B cell (primary cell): ENCODE data around the gene SIAH3. TPM values are rescaled to one million over a fixed set of nuclear protein-coding genes. Genes with fewer than 3 reads are reported as not detected.

Experiments
- ATAC-seq: fragments of 200-7000 bp; cut with Tn5 transposase; one replicate; pipeline ENCODE4 v1.10.0; 2021; ENCODE audit warnings: low read depth, mild to moderate bottlenecking, moderate number of reproducible peaks, moderate library complexity
- CTCF ChIA-PET: fragments of 350-600 bp; sonication (Branson Sonifier 250); formaldehyde crosslinking; loops from one replicate; lab custom pipeline; 2021; ENCODE audit warnings: antibody characterized with exemption, inconsistent platforms; lab: Charles Lee
- POLR2A ChIA-PET: fragments of 350-600 bp; sonication (Branson Sonifier 250); formaldehyde crosslinking; loops from one replicate; lab custom pipeline; 2021; ENCODE audit warnings: antibody characterized with exemption; lab: Charles Lee
- DNase-seq: peaks from one replicate; pipeline ENCODE4 v3.0.0; 2013
- H2AFZ ChIP-seq: 2 replicates; pipeline ENCODE4 v1.6.1; 2012; ENCODE audit warnings: mild to moderate bottlenecking, low read depth, low read length; ENCODE audit not compliant: insufficient read depth, poor library complexity, severe bottlenecking
- H3K27ac ChIP-seq, 2 donors: 1 replicate in 1 of 2; 2 replicates in 1 of 2; pipeline ENCODE4 v1.5.1; 2012 to 2013; ENCODE audit warnings: low read length in 2 of 2, mild to moderate bottlenecking in 2 of 2, moderate library complexity in 1 of 2
- H3K27me3 ChIP-seq, 4 experiments: fragments of 200-600 bp in 1 of 4; sonication (generic) in 1 of 4; replicated peaks in 1 of 4; 1 replicate in 2 of 4; 2 replicates in 2 of 4; pipeline versions ENCODE4 v1.6.1 to v1.7.0; 2013 to 2016; ENCODE audit warnings: low read length in 3 of 4, mild to moderate bottlenecking in 2 of 4, mixed read lengths in 1 of 4, moderate library complexity in 1 of 4; ENCODE audit not compliant: insufficient read depth in 4 of 4, control insufficient read depth in 3 of 4; ENCODE audit errors: control extremely low read depth in 1 of 4
- H3K36me3 ChIP-seq, 2 experiments: replicated peaks in 1 of 2; 1 replicate in 1 of 2; 2 replicates in 1 of 2; pipeline versions ENCODE4 v1.6.1 to v1.7.1; 2013; ENCODE audit warnings: low read length in 1 of 2; ENCODE audit not compliant: insufficient read depth in 2 of 2, control insufficient read depth in 1 of 2; ENCODE audit errors: control extremely low read depth in 1 of 2, extremely low read depth in 1 of 2
- H3K4me1 ChIP-seq, 2 donors: fragments of 200-600 bp in 1 of 2; sonication (generic) in 1 of 2; 1 replicate in 1 of 2; 2 replicates in 1 of 2; pipeline versions ENCODE4 v1.5.1 to v1.6.1; 2013 to 2017; ENCODE audit warnings: low read length in 2 of 2; ENCODE audit not compliant: control insufficient read depth in 2 of 2, insufficient read depth in 2 of 2
- H3K4me2 ChIP-seq: replicated peaks from 2 replicates; pipeline ENCODE3; 2012; ENCODE audit warnings: mild to moderate bottlenecking, low read depth, low read length; ENCODE audit not compliant: poor library complexity, severe bottlenecking
- H3K4me3 ChIP-seq, 5 experiments: fragments of 200-600 bp in 1 of 5; sonication (generic) in 1 of 5; 1 replicate in 3 of 5; 2 replicates in 2 of 5; pipeline versions ENCODE4 v1.5.1 to v1.7.0; 2011 to 2016; ENCODE audit warnings: low read length in 4 of 5, mild to moderate bottlenecking in 4 of 5, low read depth in 2 of 5, control low read depth in 1 of 5, moderate library complexity in 1 of 5; ENCODE audit not compliant: insufficient read depth in 1 of 5; ENCODE audit errors: control extremely low read depth in 1 of 5, extremely low read depth in 1 of 5
- H3K79me2 ChIP-seq: fragments of 200-600 bp; sonication (generic); one replicate; pipeline ENCODE4 v1.6.0; 2016; ENCODE audit warnings: low read length; ENCODE audit not compliant: control insufficient read depth, insufficient read depth
- H3K9ac ChIP-seq: fragments of 200-600 bp; sonication (generic); 2 replicates; pipeline ENCODE4 v1.6.1; 2017; ENCODE audit warnings: mild to moderate bottlenecking, low read length, moderate library complexity
- H3K9me3 ChIP-seq, 3 donors: one replicate each; pipeline versions ENCODE4 v1.6.1 to v1.7.1; 2013; ENCODE audit warnings: low read length in 2 of 3; ENCODE audit not compliant: control insufficient read depth in 2 of 3, insufficient read depth in 1 of 3; ENCODE audit errors: control extremely low read depth in 1 of 3
- H4K20me1 ChIP-seq: 2 replicates; pipeline ENCODE4 v1.6.0; 2012; ENCODE audit warnings: mild to moderate bottlenecking, low read length; ENCODE audit not compliant: insufficient read depth, control insufficient read depth, poor library complexity, severe bottlenecking
- H3K27ac Mint-ChIP-seq: one replicate; pipeline ENCODE4 v1.8.0; 2021; ENCODE audit warnings: mixed read lengths
- H3K27me3 Mint-ChIP-seq: one replicate; pipeline ENCODE4 v1.8.0; 2021; ENCODE audit warnings: mixed read lengths
- H3K4me1 Mint-ChIP-seq: one replicate; pipeline ENCODE4 v1.8.0; 2021; ENCODE audit warnings: mixed read lengths
- H3K4me3 Mint-ChIP-seq: one replicate; pipeline ENCODE4 v1.8.0; 2021; ENCODE audit warnings: mixed read lengths
- H3K9me3 Mint-ChIP-seq: one replicate; pipeline ENCODE4 v1.8.0; 2022; ENCODE audit warnings: mixed read lengths; ENCODE audit not compliant: insufficient read depth
- CTCF ChIP-seq: fragments of 200-600 bp; IDR thresholded peaks from one replicate; pipeline ENCODE4 v1.8.0; 2022; ENCODE audit warnings: antibody characterized with exemption, mild to moderate bottlenecking
- EZH2 ChIP-seq: IDR thresholded peaks from 2 replicates; pipeline ENCODE4 v1.6.1; 2012; ENCODE audit warnings: borderline replicate concordance, low read depth, mild to moderate bottlenecking, moderate library complexity, low read length; ENCODE audit not compliant: insufficient read depth, poor library complexity, severe bottlenecking
- WGBS: methylation state at CpG from one replicate; pipeline ENCODE4 v1.1.5; 2013; ENCODE audit warnings: missing lambda C conversion rate; ENCODE audit not compliant: insufficient coverage; 5-methylcytosine and 5-hydroxymethylcytosine counted together
- intact Hi-C: fragments of 100-400 bp; cut with micrococcal nuclease; formaldehyde crosslinking; loops from one replicate; pipeline ENCODE4 v1.10.0; 2022
- polyA plus RNA-seq: library from polyadenylated mRNA; depleted of rRNA; stranded (reverse); fragments of >200 nt; gene quantifications from 2 replicates; pipeline ENCODE4 v1.2.3, GENCODE V29; 2012
- total RNA-seq, 2 donors: library from RNA; stranded (reverse); fragments of 120-200 nt in 1 of 2; gene quantifications; 1 replicate in 1 of 2; 2 replicates in 1 of 2; pipeline versions ENCODE4 v1.2.3 to v1.2.4, GENCODE V29; 2013 to 2022

SIAH3 gene
- total and polyA plus RNA-seq, 2 donors (not counting 1 experiment from before 2014, with no cell fraction given): not detected

- Histone ChIP-seq H2AFZ (no peak overlapping the region), H3K9me3 (no peaks in the 10 kb centered on the region), H3K4me3 (no peak overlapping the region), H3K4me1 (no peaks in the 10 kb centered on the region), H3K4me2 (no peak overlapping the region), H3K79me2 (no peaks in the 10 kb centered on the region), H3K9ac (no peak overlapping the region), H3K36me3 (no peaks in the 10 kb centered on the region), H3K27ac (no peak overlapping the region), H4K20me1 (no peaks in the 10 kb centered on the region), H3K27me3 (no peaks in the 10 kb centered on the region)
- H3K27ac Mint-ChIP-seq: no peak overlapping the region
- ATAC-seq (no peak), DNase-seq (no peak)
- intact Hi-C loops: no loop called here
- TF ChIP-seq EZH2: no peak
- TF ChIP-seq CTCF: no peak
- peaks cover 10% of the 10 kb centered on the region for H3K27me3 Mint-ChIP-seq
- H3K9me3 Mint-ChIP-seq: no peaks in the 10 kb centered on the region
- 14% methylated on average over 4 of the region's 6 CpGs for WGBS
- H3K4me3 Mint-ChIP-seq: no peak overlapping the region
- POLR2A ChIA-PET: no interaction called here
- no peaks in the 10 kb centered on the region for H3K4me1 Mint-ChIP-seq
- CTCF ChIA-PET: no interaction called here
These were observed 23.1 kb downstream of the SIAH3 start for GRCh38 chr13:45828256-45828968.

- H4K20me1 ChIP-seq: no peaks in the 10 kb centered on the region
- no peak overlapping the region for H3K4me3 ChIP-seq
- no peak overlapping the region for H3K9ac ChIP-seq
- TF ChIP-seq EZH2 (no peak), CTCF (no peak)
- Mint-ChIP-seq H3K27me3 (peaks cover 10% of the 10 kb centered on the region), H3K4me3 (no peak overlapping the region), H3K9me3 (no peaks in the 10 kb centered on the region), H3K4me1 (no peaks in the 10 kb centered on the region), H3K27ac (no peak overlapping the region)
- H3K36me3 ChIP-seq: no peaks in the 10 kb centered on the region
- ChIA-PET CTCF (no interaction called here), POLR2A (no interaction called here)
- H3K9me3 ChIP-seq: no peaks in the 10 kb centered on the region
- ATAC-seq (no peak), DNase-seq (no peak)
- H3K79me2 ChIP-seq: no peaks in the 10 kb centered on the region
- H3K27ac ChIP-seq: no peak overlapping the region
- intact Hi-C loops: no loop called here
- no peaks in the 10 kb centered on the region for H3K27me3 ChIP-seq
- H3K4me1 ChIP-seq: no peaks in the 10 kb centered on the region
- H3K4me2 ChIP-seq: no peak overlapping the region
- no peak overlapping the region for H2AFZ ChIP-seq
These were observed 24.2 kb downstream of the SIAH3 start for GRCh38 chr13:45827318-45827717.
